Measurements from ENCODE around the gene CHAF1A.

DNA sequence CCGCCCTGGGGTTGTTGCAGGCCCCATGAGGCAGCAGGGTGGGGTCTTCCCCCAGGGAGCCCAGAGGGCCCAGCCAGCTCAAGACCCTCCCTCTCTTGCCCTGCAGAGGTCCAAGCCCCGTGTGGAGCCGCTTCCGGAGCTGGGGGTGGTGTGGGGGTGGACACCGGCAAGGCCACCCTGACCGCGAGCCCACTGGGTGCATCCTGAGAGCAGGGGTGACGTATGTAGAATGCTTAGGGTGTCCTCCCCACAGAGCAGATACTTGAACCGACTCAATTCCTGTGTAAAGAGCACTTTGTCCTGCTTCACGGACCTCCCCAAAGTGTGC is 40.3 kb downstream of the CHAF1A start:
- TF ChIP-seq EZH2phosphoT487 (IDR thresholded peaks at IDR 0.05; ENCODE audit: borderline replicate concordance, low read length) (no peak), CTCF (IDR thresholded peaks at IDR 0.05; ENCODE audit: low read depth, low read length, poor library complexity, severe bottlenecking) (no peak)
